CD4-positive, alpha-beta T cell (primary cell): ENCODE data around the gene DFFA. TPM values are rescaled to one million over a fixed set of nuclear protein-coding genes. Genes with fewer than 3 reads are reported as not detected.

Experiments used
- ATAC-seq: fragments of 200-7000 bp; cut with Tn5 transposase; one replicate; pipeline ENCODE4 v1.10.0; 2022; ENCODE audit warnings: mild to moderate bottlenecking; ENCODE audit not compliant: poor library complexity
- CTCF ChIA-PET: fragments of 350-600 bp; sonication (Branson Sonifier 250); formaldehyde crosslinking; loops from one replicate; lab custom pipeline; 2021; ENCODE audit warnings: antibody characterized with exemption, inconsistent platforms; lab: Charles Lee
- POLR2A ChIA-PET: fragments of 350-600 bp; sonication (Branson Sonifier 250); formaldehyde crosslinking; loops from one replicate; lab custom pipeline; 2021; ENCODE audit warnings: antibody characterized with exemption, inconsistent platforms; lab: Charles Lee
- DNase-seq, 14 experiments: peaks; one replicate each; pipeline ENCODE4 v3.0.0-alpha.2; 2013 to 2020; ENCODE audit warnings: mixed read lengths in 2 of 14
- H3K27ac ChIP-seq, 2 donors: one replicate each; pipeline versions ENCODE4 v1.5.1 to v1.7.0; 2013; ENCODE audit warnings: low read length in 2 of 2, low read depth in 1 of 2, mild to moderate bottlenecking in 1 of 2
- H3K27me3 ChIP-seq, 2 experiments: 1 replicate in 1 of 2; 2 replicates in 1 of 2; pipeline versions ENCODE4 v1.6.1 to v1.7.0; 2013; ENCODE audit warnings: low read length in 2 of 2, control low read depth in 1 of 2, mild to moderate bottlenecking in 1 of 2, moderate library complexity in 1 of 2; ENCODE audit not compliant: insufficient read depth in 2 of 2, control insufficient read depth in 1 of 2
- H3K36me3 ChIP-seq: one replicate; pipeline ENCODE4 v1.6.1; 2013; ENCODE audit warnings: low read length, control low read depth; ENCODE audit not compliant: insufficient read depth
- H3K4me1 ChIP-seq: one replicate; pipeline ENCODE4 v1.6.1; 2013; ENCODE audit warnings: low read length, control low read depth; ENCODE audit not compliant: insufficient read depth
- H3K4me3 ChIP-seq: one replicate; pipeline ENCODE4 v1.5.1; 2013; ENCODE audit warnings: mild to moderate bottlenecking, low read length, moderate library complexity
- H3K9me3 ChIP-seq, 2 experiments: 1 replicate in 1 of 2; 2 replicates in 1 of 2; pipeline versions ENCODE4 v1.6.1 to v1.7.0; 2013; ENCODE audit warnings: low read length in 2 of 2, mild to moderate bottlenecking in 2 of 2, control low read depth in 1 of 2, moderate library complexity in 1 of 2; ENCODE audit not compliant: control insufficient read depth in 1 of 2, insufficient read depth in 1 of 2
- H3K27ac Mint-ChIP-seq: one replicate; pipeline ENCODE4 v1.8.0; 2020; ENCODE audit warnings: mixed read lengths
- H3K27me3 Mint-ChIP-seq: one replicate; pipeline ENCODE4 v1.8.0; 2021; ENCODE audit warnings: mixed read lengths
- H3K36me3 Mint-ChIP-seq: one replicate; pipeline ENCODE4 v1.8.0; 2021; ENCODE audit warnings: low read depth, mixed read lengths
- H3K4me1 Mint-ChIP-seq: one replicate; pipeline ENCODE4 v1.8.0; 2021; ENCODE audit warnings: low read depth, mixed read lengths
- H3K4me3 Mint-ChIP-seq: one replicate; pipeline ENCODE4 v1.8.0; 2020; ENCODE audit warnings: mild to moderate bottlenecking, mixed read lengths
- H3K9me3 Mint-ChIP-seq: one replicate; pipeline ENCODE4 v1.8.0; 2020; ENCODE audit warnings: mixed read lengths
- CTCF ChIP-seq: fragments of 200-600 bp; IDR thresholded peaks from one replicate; pipeline ENCODE4 v1.8.0; 2022; ENCODE audit warnings: antibody characterized with exemption, mild to moderate bottlenecking
- intact Hi-C, 2 experiments: fragments of 100-400 bp; cut with DNase I in 1 of 2; cut with micrococcal nuclease in 1 of 2; formaldehyde crosslinking; loops; one replicate each; pipeline versions ENCODE4 v1.15.1 to v1.9.0; 2023 to 2025; cut with DNase I, micrococcal nuclease
- total RNA-seq, 174 experiments: library from RNA in 2 of 174; stranded (reverse) in 2 of 174; gene quantifications; one replicate each; pipeline ENCODE4 v1.2.3 and lab custom pipeline; 2021 to 2026

The DFFA gene
- total RNA-seq, 2 experiments from 2014 or later = 7.4 to 9.1 TPM

DNA sequence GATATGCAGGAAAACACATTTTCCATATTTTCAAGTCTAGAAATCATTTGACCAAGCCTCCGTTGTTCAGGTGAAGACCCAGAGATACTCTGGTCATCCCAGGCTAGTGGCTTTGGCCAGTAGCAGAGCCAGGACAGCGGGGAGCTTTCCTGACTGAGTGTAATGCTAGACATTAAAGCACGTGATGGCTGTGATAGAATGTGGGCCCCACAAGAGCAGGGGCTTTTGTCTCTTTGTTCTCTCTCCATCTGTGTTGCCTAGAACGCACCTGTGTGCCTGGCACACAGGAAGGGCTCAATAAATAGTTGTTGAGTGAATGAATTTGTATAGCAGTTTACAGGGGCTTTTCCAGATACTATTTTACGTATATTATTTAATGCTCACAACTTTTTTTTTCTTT is 31.5 kb downstream of the DFFA start:
- H3K4me3 ChIP-seq = no peak overlapping the region
- H3K9me3 ChIP-seq = no peaks in the 10 kb centered on the region
- CTCF ChIA-PET = no interaction called here
- TF ChIP-seq CTCF = no peak
- Mint-ChIP-seq H3K9me3 (no peaks in the 10 kb centered on the region), H3K4me3 (no peak overlapping the region), H3K27ac (no peak overlapping the region), H3K36me3 (peaks cover 6% of the 10 kb centered on the region), H3K27me3 (no peaks in the 10 kb centered on the region), H3K4me1 (no peaks in the 10 kb centered on the region)
- no peaks in the 10 kb centered on the region for H3K27me3 ChIP-seq
- no peak for DNase-seq
- POLR2A ChIA-PET = no interaction called here
- no peaks in the 10 kb centered on the region for H3K36me3 ChIP-seq
- no peak for ATAC-seq
- H3K27ac ChIP-seq = no peak overlapping the region
- intact Hi-C loops = no loop called here
- no peaks in the 10 kb centered on the region for H3K4me1 ChIP-seq

GRCh38 chr1:10440305-10440704 is 32.0 kb downstream of the DFFA start:
- CTCF ChIA-PET = no interaction called here
- TF ChIP-seq CTCF = no peak
- DNase-seq (no peak), ATAC-seq (no peak)
- Histone ChIP-seq H3K36me3 (no peaks in the 10 kb centered on the region), H3K27me3 (no peaks in the 10 kb centered on the region), H3K9me3 (no peaks in the 10 kb centered on the region), H3K4me1 (no peaks in the 10 kb centered on the region), H3K4me3 (no peak overlapping the region), H3K27ac (no peak overlapping the region)
- Mint-ChIP-seq H3K27me3 (no peaks in the 10 kb centered on the region), H3K36me3 (peaks cover 6% of the 10 kb centered on the region), H3K4me3 (no peak overlapping the region), H3K9me3 (no peaks in the 10 kb centered on the region), H3K27ac (no peak overlapping the region), H3K4me1 (no peaks in the 10 kb centered on the region)
- POLR2A ChIA-PET = interaction anchor here (0.7 kb wide), 1 partner anchor 1477 kb away, joined by 3 read pairs; no protein-coding TSS in a partner anchor
- intact Hi-C loops = no loop called here

- Mint-ChIP-seq H3K27me3 (no peaks in the 10 kb centered on the region), H3K27ac (no peak overlapping the region), H3K36me3 (peaks cover 6% of the 10 kb centered on the region), H3K4me3 (no peak overlapping the region), H3K4me1 (no peaks in the 10 kb centered on the region), H3K9me3 (no peaks in the 10 kb centered on the region)
- CTCF ChIA-PET = no interaction called here
- H3K4me3 ChIP-seq = no peak overlapping the region
- DNase-seq (no peak), ATAC-seq (no peak)
- intact Hi-C loops = no loop called here
- no peaks in the 10 kb centered on the region for H3K4me1 ChIP-seq
- no peak overlapping the region for H3K27ac ChIP-seq
- H3K9me3 ChIP-seq = no peaks in the 10 kb centered on the region
- H3K27me3 ChIP-seq = no peaks in the 10 kb centered on the region
- POLR2A ChIA-PET = no interaction called here
- TF ChIP-seq CTCF = no peak
- no peaks in the 10 kb centered on the region for H3K36me3 ChIP-seq
Observed at GRCh38 chr1:10438677-10439163, 33.6 kb downstream of the DFFA start.
